HG02981 (cell line): Measurements from ENCODE around the gene BCL11B.

Experiments used
- ATAC-seq: cut with Tn5 transposase; IDR thresholded peaks from one replicate; pipeline ENCODE4 v1.9.1; 2021; ENCODE audit warnings: mild to moderate bottlenecking, moderate library complexity; ENCODE audit not compliant: unreplicated experiment

BCL11B gene

GRCh38 chr14:99123208-99123870 lies 148.7 kb downstream of the BCL11B start:
- ATAC-seq, result no peak

- ATAC-seq, result no peak
Measured at GRCh38 chr14:99122521-99123125, 149.4 kb downstream of the BCL11B start.

- ATAC-seq, result no peak
Measured at GRCh38 chr14:99121319-99121875, 150.6 kb downstream of the BCL11B start.

- ATAC-seq, result no peak
Measured at GRCh38 chr14:99120526-99121318, 151.3 kb downstream of the BCL11B start.

- ATAC-seq, result no peak
Measured at GRCh38 chr14:99119554-99120525, 152.2 kb downstream of the BCL11B start.
